PC-3 (cell line): ENCODE data around the gene PRPF4. TPM values are rescaled to one million over a fixed set of nuclear protein-coding genes. Genes with fewer than 3 reads are reported as not detected.

Experiments
- ATAC-seq: fragments of 200-7000 bp; cut with Tn5 transposase; 2 replicates; pipeline ENCODE4 v1.9.1; 2020; ENCODE audit warnings: mild to moderate bottlenecking, moderate library complexity
- BruUV-seq: library from RNA; stranded (reverse); fragments of 400-500 nt; replicated peaks from 2 replicates; lab custom pipeline; 2021; lab: Mats Ljungman, UMichigan
- CTCF ChIA-PET: fragments of 300-600 bp; sonication (Branson Sonifier 250); formaldehyde crosslinking; loops from one replicate; lab custom pipeline; 2022; ENCODE audit warnings: antibody characterized with exemption; lab: Charles Lee
- POLR2A ChIA-PET: fragments of 300-600 bp; sonication (Branson Sonifier 250); formaldehyde crosslinking; loops from one replicate; lab custom pipeline; 2022; ENCODE audit warnings: antibody characterized with exemption; ENCODE audit not compliant: unreplicated experiment; lab: Charles Lee
- DNase-seq: peaks from one replicate; pipeline ENCODE4 v3.0.0-alpha.2; 2015
- H2AFZ ChIP-seq: fragments of 300-600 bp; sonication (generic); 2 replicates; pipeline ENCODE4 v1.6.0; 2016; ENCODE audit warnings: antibody characterized with exemption, low read length
- H3F3A ChIP-seq: fragments of 300-600 bp; sonication (generic); one replicate; pipeline ENCODE4 v1.6.0; 2017; ENCODE audit warnings: antibody characterized with exemption, low read length, control low read depth, mild to moderate bottlenecking; ENCODE audit not compliant: unreplicated experiment
- H3K27ac ChIP-seq: fragments of 300-600 bp; sonication (generic); 2 replicates; pipeline ENCODE4 v1.5.1; 2016; ENCODE audit warnings: mild to moderate bottlenecking, low read length
- H3K27me3 ChIP-seq: fragments of 300-600 bp; sonication (generic); 2 replicates; pipeline ENCODE4 v1.6.1; 2016; ENCODE audit warnings: low read length, mixed read lengths
- H3K36me3 ChIP-seq: fragments of 300-600 bp; sonication (generic); 2 replicates; pipeline ENCODE4 v1.6.1; 2016; ENCODE audit warnings: low read depth, mixed run types, low read length, mixed read lengths
- H3K4me1 ChIP-seq: fragments of 300-600 bp; sonication (generic); 2 replicates; pipeline ENCODE4 v1.5.1; 2016; ENCODE audit warnings: low read length; ENCODE audit not compliant: insufficient read depth
- H3K4me2 ChIP-seq: fragments of 300-600 bp; sonication (generic); 2 replicates; pipeline ENCODE4 v1.6.0; 2016; ENCODE audit warnings: low read length
- H3K4me3 ChIP-seq: fragments of 300-600 bp; sonication (generic); 2 replicates; pipeline ENCODE4 v1.5.1; 2016; ENCODE audit warnings: mild to moderate bottlenecking, low read length, mixed read lengths
- H3K79me2 ChIP-seq: fragments of 300-600 bp; sonication (generic); 2 replicates; pipeline ENCODE4 v1.6.1; 2017; ENCODE audit warnings: low read length, mixed read lengths
- H3K9ac ChIP-seq: fragments of 300-600 bp; sonication (generic); 2 replicates; pipeline ENCODE4 v1.6.0; 2016; ENCODE audit warnings: mild to moderate bottlenecking, low read length
- H3K9me2 ChIP-seq: fragments of 300-600 bp; sonication (generic); replicated peaks from 2 replicates; pipeline ENCODE4 v1.6.1; 2016; ENCODE audit warnings: mixed run types, low read length, mixed read lengths
- H3K9me3 ChIP-seq: fragments of 300-600 bp; sonication (generic); 2 replicates; pipeline ENCODE4 v1.6.1; 2016; ENCODE audit warnings: low read length, mixed read lengths
- H4K20me1 ChIP-seq: fragments of 300-600 bp; sonication (generic); 2 replicates; pipeline ENCODE4 v1.6.1; 2016; ENCODE audit warnings: low read length, mixed read lengths
- EZH2 ChIP-seq: fragments of 300-600 bp; sonication (generic); IDR thresholded peaks from one replicate; pipeline ENCODE4 v1.6.1; 2017; ENCODE audit warnings: antibody characterized with exemption, mild to moderate bottlenecking, low read length; ENCODE audit not compliant: unreplicated experiment
- EZH2phosphoT487 ChIP-seq: fragments of 300-600 bp; sonication (generic); IDR thresholded peaks from 2 replicates; pipeline ENCODE4 v1.6.1; 2018; ENCODE audit warnings: mild to moderate bottlenecking, antibody characterized with exemption, low read length, borderline replicate concordance
- intact Hi-C: fragments of 100-400 bp; cut with micrococcal nuclease; formaldehyde crosslinking; loops from 2 replicates; pipeline ENCODE4 v1.9.0; 2023
- total RNA-seq: library from RNA; depleted of rRNA; stranded (reverse); fragments of >200 nt; gene quantifications from 2 replicates; pipeline ENCODE4 v1.2.3, GENCODE V29; 2014
- TF ChIP-seq, protein P1 (sequence below): fragments of 300-600 bp; sonication (generic); conservative IDR thresholded peaks from 2 replicates; pipeline ENCODE4 v1.5.1; 2017; ENCODE audit warnings: antibody characterized with exemption, low read depth, mild to moderate bottlenecking, low read length

Gene PRPF4
- total RNA-seq, 1 experiment from 2014 or later, result 32.1 TPM

- Histone ChIP-seq H3K27ac (no peak overlapping the region), H3K4me1 (no peaks in the 10 kb centered on the region), H3K9me2 (no peaks in the 10 kb centered on the region), H3F3A (no peaks in the 10 kb centered on the region), H3K36me3 (peaks cover 3% of the 10 kb centered on the region; the same call in 1 of the 2 replicates), H3K4me2 (no peak overlapping the region), H4K20me1 (no peaks in the 10 kb centered on the region), H3K4me3 (no peak overlapping the region), H3K9ac (no peak overlapping the region), H3K27me3 (no peaks in the 10 kb centered on the region), H3K79me2 (no peaks in the 10 kb centered on the region), H3K9me3 (no peaks in the 10 kb centered on the region), H2AFZ (no peak overlapping the region)
- ChIA-PET CTCF (no interaction called here), POLR2A (no interaction called here)
- intact Hi-C loops, result no loop called here
- ATAC-seq (no peak), DNase-seq (no peak)
- no TSS peak for BruUV-seq
- TF ChIP-seq, protein P1, sequence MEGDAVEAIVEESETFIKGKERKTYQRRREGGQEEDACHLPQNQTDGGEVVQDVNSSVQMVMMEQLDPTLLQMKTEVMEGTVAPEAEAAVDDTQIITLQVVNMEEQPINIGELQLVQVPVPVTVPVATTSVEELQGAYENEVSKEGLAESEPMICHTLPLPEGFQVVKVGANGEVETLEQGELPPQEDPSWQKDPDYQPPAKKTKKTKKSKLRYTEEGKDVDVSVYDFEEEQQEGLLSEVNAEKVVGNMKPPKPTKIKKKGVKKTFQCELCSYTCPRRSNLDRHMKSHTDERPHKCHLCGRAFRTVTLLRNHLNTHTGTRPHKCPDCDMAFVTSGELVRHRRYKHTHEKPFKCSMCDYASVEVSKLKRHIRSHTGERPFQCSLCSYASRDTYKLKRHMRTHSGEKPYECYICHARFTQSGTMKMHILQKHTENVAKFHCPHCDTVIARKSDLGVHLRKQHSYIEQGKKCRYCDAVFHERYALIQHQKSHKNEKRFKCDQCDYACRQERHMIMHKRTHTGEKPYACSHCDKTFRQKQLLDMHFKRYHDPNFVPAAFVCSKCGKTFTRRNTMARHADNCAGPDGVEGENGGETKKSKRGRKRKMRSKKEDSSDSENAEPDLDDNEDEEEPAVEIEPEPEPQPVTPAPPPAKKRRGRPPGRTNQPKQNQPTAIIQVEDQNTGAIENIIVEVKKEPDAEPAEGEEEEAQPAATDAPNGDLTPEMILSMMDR, result no peak
- TF ChIP-seq EZH2phosphoT487, result no peak
Measured at GRCh38 chr9:113266174-113266573, 9.3 kb upstream of the PRPF4 start.

DNA sequence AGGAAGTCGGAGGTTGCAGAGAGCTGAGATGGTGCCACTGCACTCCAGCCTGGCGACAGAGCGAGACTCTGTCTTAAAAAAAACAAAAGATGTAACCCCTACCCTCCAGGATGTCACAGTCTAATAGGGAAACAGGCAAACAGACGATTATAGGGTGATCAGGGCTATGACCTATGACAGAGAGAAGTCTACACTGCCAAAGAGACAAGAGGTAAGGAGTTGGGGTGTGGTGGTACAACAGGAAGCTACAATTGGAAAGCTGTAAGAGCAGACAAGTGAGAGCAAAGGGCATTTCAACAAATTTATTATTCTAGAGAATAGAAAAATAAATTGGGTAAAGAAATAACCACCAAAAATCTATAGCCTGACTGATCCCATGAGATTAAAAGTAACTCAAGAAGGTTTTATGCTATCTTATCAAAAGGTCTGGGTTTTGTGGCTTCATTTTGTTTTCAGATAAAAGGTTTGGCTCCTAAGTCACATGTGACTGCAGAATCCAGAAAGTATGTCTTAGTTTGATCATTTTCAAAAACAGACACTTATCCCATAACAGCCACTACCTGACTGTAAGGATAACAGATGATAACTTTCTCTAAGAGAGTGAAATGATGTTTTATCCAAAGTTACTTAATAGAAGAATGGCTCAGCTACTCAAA is 7.4 kb upstream of the PRPF4 start:
- TF ChIP-seq, protein P1, result no peak
- no peak for TF ChIP-seq EZH2
- no peak for TF ChIP-seq EZH2phosphoT487
- H3K4me2 ChIP-seq, result no peak overlapping the region
- no peaks in the 10 kb centered on the region for H3K9me2 ChIP-seq
- H3K4me3 ChIP-seq, result no peak overlapping the region
- H3F3A ChIP-seq, result no peaks in the 10 kb centered on the region
- no peaks in the 10 kb centered on the region for H4K20me1 ChIP-seq
- DNase-seq (no peak), ATAC-seq (no peak)
- POLR2A ChIA-PET, result no interaction called here
- no peak overlapping the region for H3K27ac ChIP-seq
- CTCF ChIA-PET, result no interaction called here
- intact Hi-C loops, result no loop called here
- no peak overlapping the region for H2AFZ ChIP-seq
- BruUV-seq, result no TSS peak
- H3K27me3 ChIP-seq, result no peaks in the 10 kb centered on the region
- no peak overlapping the region for H3K9ac ChIP-seq
- H3K4me1 ChIP-seq, result no peaks in the 10 kb centered on the region
- H3K79me2 ChIP-seq, result no peaks in the 10 kb centered on the region
- H3K36me3 ChIP-seq, result peaks cover 11% of the 10 kb centered on the region
- H3K9me3 ChIP-seq, result no peaks in the 10 kb centered on the region

DNA sequence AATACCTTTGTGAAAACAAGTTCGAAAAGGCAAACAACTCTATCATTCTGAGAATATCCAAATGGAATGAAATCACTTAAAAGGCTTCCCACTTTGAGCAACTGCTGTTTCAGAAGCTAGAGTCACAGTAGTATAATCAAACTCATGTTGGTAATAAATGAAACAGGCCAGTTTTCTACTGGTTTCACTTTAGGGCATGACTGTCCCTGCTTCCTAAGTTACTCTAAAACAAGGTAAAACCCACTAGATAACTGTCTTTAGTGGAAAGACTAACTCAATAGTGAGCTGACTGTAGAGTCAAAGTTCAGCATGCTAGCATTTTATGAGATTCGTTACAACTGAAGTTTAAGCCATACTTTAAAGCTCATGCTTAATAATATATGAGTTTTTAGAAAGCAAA is 6.1 kb upstream of the PRPF4 start:
- no peaks in the 10 kb centered on the region for H3F3A ChIP-seq
- DNase-seq (no peak), ATAC-seq (no peak)
- peaks cover 13% of the 10 kb centered on the region for H3K36me3 ChIP-seq
- no peaks in the 10 kb centered on the region for H4K20me1 ChIP-seq
- H3K27me3 ChIP-seq, result no peaks in the 10 kb centered on the region
- no peak overlapping the region for H3K4me3 ChIP-seq
- no peak overlapping the region for H2AFZ ChIP-seq
- peaks cover 9% of the 10 kb centered on the region; the same call in 1 of the 2 replicates for H3K4me1 ChIP-seq
- ChIA-PET CTCF (no interaction called here), POLR2A (no interaction called here)
- TF ChIP-seq, protein P1, result no peak
- no peak for TF ChIP-seq EZH2phosphoT487
- no peak for TF ChIP-seq EZH2
- no peaks in the 10 kb centered on the region for H3K9me2 ChIP-seq
- no peaks in the 10 kb centered on the region for H3K9me3 ChIP-seq
- BruUV-seq, result no TSS peak
- peaks cover 12% of the 10 kb centered on the region for H3K79me2 ChIP-seq
- H3K9ac ChIP-seq, result no peak overlapping the region
- intact Hi-C loops, result no loop called here
- no peak overlapping the region for H3K27ac ChIP-seq
- no peak overlapping the region for H3K4me2 ChIP-seq
